Measurements from ENCODE around the gene IRAG1. TPM values are rescaled to one million over a fixed set of nuclear protein-coding genes. Genes with fewer than 3 reads are reported as not detected.

The IRAG1 gene
- total and polyA plus RNA-seq, 2 donors (not counting 1 experiment from before 2014, with no cell fraction given): 0.27 to 0.32 TPM

DNA sequence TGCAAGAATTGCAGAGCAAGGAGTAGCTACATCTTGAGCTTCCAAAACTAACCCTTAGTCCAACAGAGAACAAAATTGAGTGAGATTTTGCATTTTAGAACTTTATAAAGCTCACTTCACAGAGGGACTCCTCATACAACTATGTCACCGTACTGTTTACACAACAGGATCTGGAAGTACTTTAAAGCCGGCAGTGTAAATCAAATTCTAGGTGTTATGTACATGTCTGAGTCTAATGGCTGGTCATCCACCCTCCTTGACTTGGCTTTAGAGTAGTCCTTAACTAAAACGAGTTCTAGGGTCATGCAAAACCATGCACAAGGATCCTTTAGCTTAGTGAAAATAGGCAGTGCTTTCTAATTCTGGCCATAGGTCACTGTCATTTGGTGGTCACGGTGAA, 23.5 kb downstream of the IRAG1 start:
- H3K4me1 Mint-ChIP-seq: peaks cover 16% of the 10 kb centered on the region

DNA sequence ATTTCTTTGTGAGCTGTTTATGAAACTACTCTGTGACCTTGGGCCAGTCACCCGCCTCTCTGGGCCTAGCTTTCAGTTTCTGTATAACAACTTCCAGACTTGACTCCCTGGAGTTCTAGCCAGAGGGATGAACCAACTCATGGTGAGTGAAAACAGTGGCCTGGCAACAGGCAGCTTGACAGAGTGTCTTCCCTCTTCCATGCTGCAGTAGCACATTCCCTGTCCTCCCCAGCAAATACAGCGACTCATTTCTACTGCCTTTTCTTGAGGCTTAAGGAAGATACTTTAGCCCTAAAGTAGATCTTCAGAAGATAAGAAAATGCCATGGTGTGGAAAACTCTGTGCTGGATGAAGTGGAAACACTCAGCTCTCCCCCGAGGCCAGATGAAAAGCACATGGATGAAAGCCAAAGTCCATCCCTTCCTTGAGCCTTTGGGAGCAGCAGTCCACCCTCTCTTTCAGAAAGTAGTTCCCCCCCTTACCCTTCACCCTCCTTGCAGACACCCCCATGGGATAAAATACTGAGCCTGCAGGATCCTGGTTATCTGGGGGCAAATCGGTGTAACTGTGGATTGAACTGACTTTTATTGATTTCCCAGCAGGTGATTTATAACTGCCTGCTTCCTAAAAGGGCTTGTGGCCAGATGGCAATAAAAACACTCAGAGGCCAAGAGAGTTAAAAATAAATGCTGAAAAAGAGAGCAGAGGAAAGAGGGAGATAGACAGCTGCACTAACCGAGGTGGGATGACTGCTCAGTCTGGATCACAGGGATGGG, 24.1 kb downstream of the IRAG1 start:
- ChIA-PET CTCF (no interaction called here), POLR2A (no interaction called here)
- H3K27ac Mint-ChIP-seq: no peak overlapping the region
- no peaks in the 10 kb centered on the region for H3K9me3 Mint-ChIP-seq (ENCODE audit: insufficient read depth)
- peaks cover 0 to under 1% of the 10 kb centered on the region in 2 donors for H3K4me1 ChIP-seq (ENCODE audit: control insufficient read depth in 2 of 2, insufficient read depth in 2 of 2, low read length in 2 of 2)
- H3K9ac ChIP-seq (ENCODE audit: low read length): no peak overlapping the region
- H3K36me3 ChIP-seq (replicated peaks in 1 of 2; ENCODE audit: control extremely low read depth in 1 of 2, control insufficient read depth in 1 of 2, extremely low read depth in 1 of 2, insufficient read depth in 2 of 2, low read length in 1 of 2): no peaks in the 10 kb centered on the region
- no peak for ATAC-seq (ENCODE audit: low read depth)
- intact Hi-C loops (cut with micrococcal nuclease): no loop called here
- 45% methylated on average over 3 of the region's 5 CpGs for WGBS (ENCODE audit: insufficient coverage)
- no peak overlapping the region for H3K27ac ChIP-seq (ENCODE audit: low read length in 2 of 2)
- H3K4me1 Mint-ChIP-seq: peaks cover 9% of the 10 kb centered on the region
- peaks cover 9% of the 10 kb centered on the region for H3K27me3 Mint-ChIP-seq
- no peak overlapping the region for H3K4me3 Mint-ChIP-seq
- no peaks in the 10 kb centered on the region for H4K20me1 ChIP-seq (ENCODE audit: control insufficient read depth, insufficient read depth, low read length, poor library complexity, severe bottlenecking)
- H2AFZ ChIP-seq (ENCODE audit: insufficient read depth, low read depth, low read length, poor library complexity, severe bottlenecking): no peak overlapping the region
- no peak overlapping the region for H3K4me3 ChIP-seq (ENCODE audit: control extremely low read depth in 1 of 5, extremely low read depth in 1 of 5, insufficient read depth in 1 of 5, low read depth in 2 of 5, low read length in 4 of 5)
- no peaks in the 10 kb centered on the region for H3K9me3 ChIP-seq (ENCODE audit: control extremely low read depth in 1 of 3, control insufficient read depth in 2 of 3, insufficient read depth in 1 of 3, low read length in 2 of 3)
- H3K4me2 ChIP-seq (replicated peaks; ENCODE audit: low read depth, low read length, poor library complexity, severe bottlenecking): no peak overlapping the region
- TF ChIP-seq, protein P1, sequence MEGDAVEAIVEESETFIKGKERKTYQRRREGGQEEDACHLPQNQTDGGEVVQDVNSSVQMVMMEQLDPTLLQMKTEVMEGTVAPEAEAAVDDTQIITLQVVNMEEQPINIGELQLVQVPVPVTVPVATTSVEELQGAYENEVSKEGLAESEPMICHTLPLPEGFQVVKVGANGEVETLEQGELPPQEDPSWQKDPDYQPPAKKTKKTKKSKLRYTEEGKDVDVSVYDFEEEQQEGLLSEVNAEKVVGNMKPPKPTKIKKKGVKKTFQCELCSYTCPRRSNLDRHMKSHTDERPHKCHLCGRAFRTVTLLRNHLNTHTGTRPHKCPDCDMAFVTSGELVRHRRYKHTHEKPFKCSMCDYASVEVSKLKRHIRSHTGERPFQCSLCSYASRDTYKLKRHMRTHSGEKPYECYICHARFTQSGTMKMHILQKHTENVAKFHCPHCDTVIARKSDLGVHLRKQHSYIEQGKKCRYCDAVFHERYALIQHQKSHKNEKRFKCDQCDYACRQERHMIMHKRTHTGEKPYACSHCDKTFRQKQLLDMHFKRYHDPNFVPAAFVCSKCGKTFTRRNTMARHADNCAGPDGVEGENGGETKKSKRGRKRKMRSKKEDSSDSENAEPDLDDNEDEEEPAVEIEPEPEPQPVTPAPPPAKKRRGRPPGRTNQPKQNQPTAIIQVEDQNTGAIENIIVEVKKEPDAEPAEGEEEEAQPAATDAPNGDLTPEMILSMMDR (IDR thresholded peaks at IDR 0.05): no peak
- TF ChIP-seq EZH2 (IDR thresholded peaks at IDR 0.05; ENCODE audit: borderline replicate concordance, insufficient read depth, low read depth, low read length, poor library complexity, severe bottlenecking): no peak
- H3K79me2 ChIP-seq (ENCODE audit: control insufficient read depth, insufficient read depth, low read length): no peaks in the 10 kb centered on the region
- DNase-seq: no peak
- peaks cover 0 to 4% (median 0%) of the 10 kb centered on the region in 4 experiments for H3K27me3 ChIP-seq (replicated peaks in 1 of 4; ENCODE audit: control extremely low read depth in 1 of 4, control insufficient read depth in 3 of 4, insufficient read depth in 4 of 4, low read length in 3 of 4)

More for the DNA sequence above, 23.5 kb downstream of the IRAG1 start:
- no peak for DNase-seq
- Histone ChIP-seq H3K4me3 (ENCODE audit: control extremely low read depth in 1 of 5, extremely low read depth in 1 of 5, insufficient read depth in 1 of 5, low read depth in 2 of 5, low read length in 4 of 5) (no peak overlapping the region), H3K4me1 (ENCODE audit: control insufficient read depth in 2 of 2, insufficient read depth in 2 of 2, low read length in 2 of 2) (peaks cover 5 to 7% of the 10 kb centered on the region in 2 donors), H3K27ac (ENCODE audit: low read length in 2 of 2) (no peak overlapping the region), H2AFZ (ENCODE audit: insufficient read depth, low read depth, low read length, poor library complexity, severe bottlenecking) (no peak overlapping the region), H3K79me2 (ENCODE audit: control insufficient read depth, insufficient read depth, low read length) (no peaks in the 10 kb centered on the region), H3K4me2 (replicated peaks; ENCODE audit: low read depth, low read length, poor library complexity, severe bottlenecking) (no peak overlapping the region), H3K27me3 (replicated peaks in 1 of 4; ENCODE audit: control extremely low read depth in 1 of 4, control insufficient read depth in 3 of 4, insufficient read depth in 4 of 4, low read length in 3 of 4) (peaks cover 0 to 9% (median 3%) of the 10 kb centered on the region in 4 experiments), H4K20me1 (ENCODE audit: control insufficient read depth, insufficient read depth, low read length, poor library complexity, severe bottlenecking) (no peaks in the 10 kb centered on the region), H3K9me3 (ENCODE audit: control extremely low read depth in 1 of 3, control insufficient read depth in 2 of 3, insufficient read depth in 1 of 3, low read length in 2 of 3) (no peaks in the 10 kb centered on the region), H3K36me3 (replicated peaks in 1 of 2; ENCODE audit: control extremely low read depth in 1 of 2, control insufficient read depth in 1 of 2, extremely low read depth in 1 of 2, insufficient read depth in 2 of 2, low read length in 1 of 2) (no peaks in the 10 kb centered on the region), H3K9ac (ENCODE audit: low read length) (no peak overlapping the region)
- TF ChIP-seq EZH2 (IDR thresholded peaks at IDR 0.05; ENCODE audit: borderline replicate concordance, insufficient read depth, low read depth, low read length, poor library complexity, severe bottlenecking): no peak
- TF ChIP-seq, protein P1 (IDR thresholded peaks at IDR 0.05): no peak
- Mint-ChIP-seq H3K27ac (no peak overlapping the region), H3K4me3 (no peak overlapping the region), H3K27me3 (peaks cover 9% of the 10 kb centered on the region), H3K9me3 (ENCODE audit: insufficient read depth) (no peaks in the 10 kb centered on the region)
- ATAC-seq (ENCODE audit: low read depth): no peak
- 63% methylated on average over 3 of the region's 4 CpGs for WGBS (ENCODE audit: insufficient coverage)
- ChIA-PET CTCF (no interaction called here), POLR2A (no interaction called here)
- intact Hi-C loops (cut with micrococcal nuclease): no loop called here

All from B cell (primary cell).